ENCODE results near the gene SPINK5.

The SPINK5 gene

GRCh38 chr5:148177207-148177606 is 113.4 kb downstream of the SPINK5 start:
- no peak for DNase-seq (ENCODE audit: low read depth)

DNA sequence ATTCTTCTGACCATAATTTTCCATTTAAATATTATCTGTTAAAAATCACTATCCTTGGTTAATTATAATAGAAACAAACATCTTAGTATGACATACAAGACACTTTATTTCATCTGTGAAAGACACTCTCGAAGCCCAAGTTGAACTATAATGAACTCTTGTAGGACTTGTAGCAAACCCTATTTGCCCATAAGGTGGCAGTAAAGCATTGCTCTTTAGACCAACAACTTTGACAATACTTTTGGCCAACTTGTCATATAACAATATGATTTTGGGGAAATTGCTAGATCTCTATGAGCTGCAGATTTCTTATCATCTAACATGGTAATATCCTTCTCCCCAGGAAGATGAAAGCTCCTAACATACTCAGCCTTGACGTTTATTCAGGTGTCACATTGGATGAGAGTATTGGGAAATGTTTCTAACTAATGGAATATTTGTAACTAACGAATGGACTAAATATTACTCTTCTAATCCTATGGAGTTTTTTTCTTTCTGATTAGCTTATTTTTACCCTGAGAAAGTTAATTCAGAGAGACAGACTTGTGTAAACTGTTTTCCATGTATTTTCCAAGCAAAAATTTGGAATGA is 115.5 kb downstream of the SPINK5 start:
- peak; percentile 45 for DNase-seq (ENCODE audit: low read depth)

DNA sequence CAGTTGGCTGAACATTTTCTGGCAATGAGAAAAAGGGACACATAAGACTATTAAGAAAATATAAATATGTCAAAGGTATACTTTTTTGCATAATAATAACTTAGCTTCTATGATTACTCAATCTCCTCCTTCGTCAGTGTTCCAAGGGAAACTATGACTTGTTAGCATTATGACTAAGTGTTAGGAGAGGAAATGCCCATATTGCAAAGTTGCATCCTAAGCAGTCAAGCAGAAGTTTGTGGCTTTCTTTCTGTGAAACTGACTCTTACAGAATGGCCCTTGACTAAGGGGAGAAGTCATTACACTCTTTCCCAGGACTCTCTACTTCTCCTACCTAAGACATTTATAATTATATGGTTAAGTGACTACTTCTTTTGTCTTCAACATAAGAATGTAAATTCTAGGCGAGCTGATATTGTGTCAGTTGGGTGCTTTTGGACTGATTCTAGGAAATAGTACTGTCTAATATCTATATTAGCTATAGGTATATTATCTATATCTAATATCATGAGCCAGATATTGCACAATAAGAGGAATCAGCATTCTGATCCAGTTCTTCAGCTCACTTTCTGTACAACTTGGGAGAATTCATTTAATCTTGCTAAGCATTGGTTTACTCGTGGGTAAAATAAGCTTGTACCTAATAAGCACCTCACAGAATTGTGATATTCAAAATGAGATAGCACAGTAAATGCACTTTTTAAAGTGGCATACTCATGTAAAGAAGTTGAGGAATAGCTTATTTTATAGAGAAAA is 122.6 kb downstream of the SPINK5 start:
- peak; percentile 5 for DNase-seq (ENCODE audit: low read depth)

Data from fibroblast of the conjunctiva (primary cell).